Fibroblast of lung (primary cell): ENCODE results near the gene SIGLEC9. TPM values are rescaled to one million over a fixed set of nuclear protein-coding genes. Genes with fewer than 3 reads are reported as not detected.

Source experiments
- DNase-seq, 2 donors: peaks; one replicate each; pipeline versions ENCODE4 v3.0.0 to v3.0.0-alpha.2; 2010; ENCODE audit warnings: low read depth in 2 of 2
- H2AFZ ChIP-seq: 2 replicates; pipeline ENCODE4 v1.5.1; 2012; ENCODE audit warnings: low read length, control low read depth, inconsistent platforms
- H3K27ac ChIP-seq: 2 replicates; pipeline ENCODE4 v1.5.1; 2011; ENCODE audit warnings: low read length, control low read depth; ENCODE audit not compliant: insufficient read depth
- H3K27me3 ChIP-seq: 2 replicates; pipeline ENCODE4 v1.5.1; 2011; ENCODE audit warnings: mild to moderate bottlenecking, low read length; ENCODE audit not compliant: control insufficient read depth, insufficient read depth
- H3K36me3 ChIP-seq: 2 replicates; pipeline ENCODE4 v1.5.1; 2011; ENCODE audit warnings: low read length; ENCODE audit not compliant: control insufficient read depth, insufficient read depth
- H3K4me1 ChIP-seq: 2 replicates; pipeline ENCODE4 v1.5.1; 2011; ENCODE audit warnings: low read length; ENCODE audit not compliant: control insufficient read depth, insufficient read depth; ENCODE audit errors: extremely low read depth
- H3K4me2 ChIP-seq: 2 replicates; pipeline ENCODE4 v1.5.1; 2011; ENCODE audit warnings: low read length, control low read depth; ENCODE audit not compliant: insufficient read depth; ENCODE audit errors: extremely low read depth
- H3K4me3 ChIP-seq, 4 experiments: fragments of 200-600 bp in 1 of 4; sonication (generic) in 1 of 4; replicated peaks in 1 of 4; 2 replicates each; pipeline ENCODE4 v1.5.1; 2011 to 2016; ENCODE audit warnings: low read length in 4 of 4, low read depth in 3 of 4, mild to moderate bottlenecking in 3 of 4, control low read depth in 2 of 4, inconsistent platforms in 1 of 4, mixed read lengths in 1 of 4; ENCODE audit not compliant: insufficient read depth in 1 of 4; ENCODE audit errors: control extremely low read depth in 1 of 4
- H3K79me2 ChIP-seq: 2 replicates; pipeline ENCODE4 v1.5.1; 2012; ENCODE audit warnings: mild to moderate bottlenecking, low read length, inconsistent platforms; ENCODE audit not compliant: control insufficient read depth, insufficient read depth
- H3K9ac ChIP-seq: 2 replicates; pipeline ENCODE4 v1.5.1; 2011; ENCODE audit warnings: mild to moderate bottlenecking, low read length, control low read depth; ENCODE audit not compliant: insufficient read depth
- H3K9me3 ChIP-seq: 2 replicates; pipeline ENCODE4 v1.5.1; 2012; ENCODE audit warnings: low read depth, low read length; ENCODE audit not compliant: control insufficient read depth, insufficient read depth
- H4K20me1 ChIP-seq: 2 replicates; pipeline ENCODE4 v1.5.1; 2011; ENCODE audit warnings: low read length; ENCODE audit not compliant: control insufficient read depth, insufficient read depth; ENCODE audit errors: extremely low read depth
- EZH2 ChIP-seq: IDR thresholded peaks from 2 replicates; pipeline ENCODE4 v1.5.1; 2012; ENCODE audit warnings: low read length, control low read depth, mild to moderate bottlenecking; ENCODE audit errors: missing control alignments
- polyA plus RNA-seq, 2 donors: library from polyadenylated mRNA; depleted of rRNA in 1 of 2; stranded (reverse) in 1 of 2; unstranded in 1 of 2; fragments of >200 nt; gene quantifications; 2 replicates each; pipeline ENCODE4 v1.2.1, GENCODE V29; 2011 to 2012; ENCODE audit warnings: missing spikeins in 1 of 2
- total RNA-seq: library from RNA; depleted of rRNA; stranded (reverse); fragments of >200 nt; gene quantifications from 2 replicates; pipeline ENCODE4 v1.2.1, GENCODE V29; 2014
- TF ChIP-seq, protein P1 (sequence below), 2 donors: IDR thresholded peaks in 1 of 2; conservative IDR thresholded peaks in 1 of 2; 1 replicate in 1 of 2; 2 replicates in 1 of 2; pipeline ENCODE4 v1.5.1; 2011 to 2012; ENCODE audit warnings: low read length in 2 of 2, control low read depth in 1 of 2, inconsistent platforms in 1 of 2, low read depth in 1 of 2, mild to moderate bottlenecking in 1 of 2

Gene SIGLEC9
- total and polyA plus RNA-seq, 2 donors (not counting 1 experiment from before 2014, with no cell fraction given) = not detected

DNA sequence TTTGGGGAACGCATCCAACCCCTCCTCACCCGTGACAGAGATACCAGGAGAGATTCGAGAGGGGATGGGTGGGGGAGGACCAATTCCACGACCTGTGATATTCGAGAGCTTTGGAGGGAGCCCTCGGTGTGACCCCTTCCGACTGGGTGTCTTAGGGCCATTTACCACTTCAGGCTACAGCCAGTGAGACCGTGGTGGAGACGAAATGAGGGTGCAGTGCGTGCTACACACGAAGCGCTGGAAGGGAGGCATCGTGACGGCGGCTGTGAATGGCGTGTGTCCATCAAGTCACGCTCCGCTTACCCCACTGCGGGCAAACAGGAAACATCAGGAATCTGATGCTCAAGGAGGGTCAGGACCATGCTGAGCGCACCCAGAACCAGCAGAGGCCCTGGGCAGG lies 26.9 kb upstream of the SIGLEC9 start:
- H2AFZ ChIP-seq = no peak overlapping the region
- DNase-seq = no peak
- TF ChIP-seq, protein P1, sequence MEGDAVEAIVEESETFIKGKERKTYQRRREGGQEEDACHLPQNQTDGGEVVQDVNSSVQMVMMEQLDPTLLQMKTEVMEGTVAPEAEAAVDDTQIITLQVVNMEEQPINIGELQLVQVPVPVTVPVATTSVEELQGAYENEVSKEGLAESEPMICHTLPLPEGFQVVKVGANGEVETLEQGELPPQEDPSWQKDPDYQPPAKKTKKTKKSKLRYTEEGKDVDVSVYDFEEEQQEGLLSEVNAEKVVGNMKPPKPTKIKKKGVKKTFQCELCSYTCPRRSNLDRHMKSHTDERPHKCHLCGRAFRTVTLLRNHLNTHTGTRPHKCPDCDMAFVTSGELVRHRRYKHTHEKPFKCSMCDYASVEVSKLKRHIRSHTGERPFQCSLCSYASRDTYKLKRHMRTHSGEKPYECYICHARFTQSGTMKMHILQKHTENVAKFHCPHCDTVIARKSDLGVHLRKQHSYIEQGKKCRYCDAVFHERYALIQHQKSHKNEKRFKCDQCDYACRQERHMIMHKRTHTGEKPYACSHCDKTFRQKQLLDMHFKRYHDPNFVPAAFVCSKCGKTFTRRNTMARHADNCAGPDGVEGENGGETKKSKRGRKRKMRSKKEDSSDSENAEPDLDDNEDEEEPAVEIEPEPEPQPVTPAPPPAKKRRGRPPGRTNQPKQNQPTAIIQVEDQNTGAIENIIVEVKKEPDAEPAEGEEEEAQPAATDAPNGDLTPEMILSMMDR (conservative IDR thresholded peaks at IDR 0.05 in 1 of 2, IDR thresholded peaks at IDR 0.05 in 1 of 2; ENCODE audit: low read depth in 1 of 2, low read length in 2 of 2) = no peak
- TF ChIP-seq EZH2 = no peak
- H3K27ac ChIP-seq = no peak overlapping the region
- H4K20me1 ChIP-seq = no peaks in the 10 kb centered on the region
- no peaks in the 10 kb centered on the region for H3K27me3 ChIP-seq
- no peak overlapping the region for H3K4me3 ChIP-seq
- H3K9me3 ChIP-seq = no peaks in the 10 kb centered on the region
- H3K9ac ChIP-seq = no peak overlapping the region
- H3K4me1 ChIP-seq = no peaks in the 10 kb centered on the region
- H3K79me2 ChIP-seq = no peaks in the 10 kb centered on the region
- H3K4me2 ChIP-seq = no peak overlapping the region
- H3K36me3 ChIP-seq = peaks cover 4% of the 10 kb centered on the region

DNA sequence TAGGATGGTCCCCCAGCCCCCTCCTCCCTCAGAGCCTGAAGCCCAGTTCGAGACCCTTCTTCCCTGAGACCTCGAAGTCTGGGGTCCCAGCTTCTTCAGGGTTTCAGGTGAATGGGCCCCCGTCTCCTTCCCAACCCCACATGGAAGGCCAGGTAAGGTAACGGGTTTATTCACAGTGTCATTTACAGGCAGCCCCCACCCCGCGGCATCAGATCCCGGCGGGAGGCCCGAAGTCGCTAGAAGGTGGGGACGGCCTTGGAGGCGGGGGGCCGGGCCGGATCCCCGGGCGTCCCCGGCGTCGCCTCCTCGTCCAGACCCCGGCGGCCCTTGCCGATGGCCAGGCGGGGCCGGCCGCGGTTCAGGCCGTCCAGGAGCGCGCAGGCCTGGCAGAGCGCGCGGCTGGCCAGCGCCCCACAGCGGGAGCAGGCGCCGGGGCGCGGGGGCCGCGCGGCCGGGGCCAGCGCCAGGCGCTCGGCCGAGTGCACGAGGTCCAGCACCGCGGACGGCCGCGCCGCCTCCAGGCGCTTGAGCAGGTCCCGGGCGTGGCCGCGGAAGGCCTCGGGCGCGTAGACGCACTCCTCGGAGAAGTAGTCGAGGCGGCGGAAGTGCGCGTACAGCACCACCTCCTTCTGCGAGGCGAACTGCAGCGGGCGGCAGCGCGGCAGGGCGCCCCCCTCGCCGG lies 26.2 kb upstream of the SIGLEC9 start:
- Histone ChIP-seq H3K36me3 (peaks cover 4% of the 10 kb centered on the region), H3K79me2 (no peaks in the 10 kb centered on the region), H3K4me1 (no peaks in the 10 kb centered on the region), H3K27ac (no peak overlapping the region), H3K4me3 (no peak overlapping the region), H4K20me1 (no peaks in the 10 kb centered on the region), H3K9me3 (no peaks in the 10 kb centered on the region), H3K27me3 (no peaks in the 10 kb centered on the region), H3K4me2 (no peak overlapping the region), H3K9ac (no peak overlapping the region), H2AFZ (no peak overlapping the region)
- DNase-seq = peak; percentile 6 to 33
- TF ChIP-seq, protein P1 (conservative IDR thresholded peaks at IDR 0.05 in 1 of 2, IDR thresholded peaks at IDR 0.05 in 1 of 2; ENCODE audit: low read depth in 1 of 2, low read length in 2 of 2) = no peak
- TF ChIP-seq EZH2 = no peak

DNA sequence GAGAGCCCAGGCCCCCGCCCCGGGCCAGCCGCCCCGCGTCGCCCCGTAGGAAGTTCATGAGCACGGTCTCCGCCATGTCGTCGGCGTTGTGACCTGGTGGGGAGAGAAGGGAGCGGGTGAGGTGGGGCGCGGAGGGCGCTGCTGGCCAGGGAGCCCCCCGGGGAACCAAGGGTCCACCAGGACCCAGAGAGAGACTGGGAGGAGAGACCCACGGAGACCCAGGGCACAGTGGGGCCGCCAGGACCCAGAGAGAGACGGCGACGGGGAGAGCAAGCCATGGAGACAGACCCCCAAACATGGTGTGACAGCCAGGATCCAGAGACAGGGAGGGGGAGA lies 25.7 kb upstream of the SIGLEC9 start:
- TF ChIP-seq EZH2 = no peak
- TF ChIP-seq, protein P1 (conservative IDR thresholded peaks at IDR 0.05 in 1 of 2, IDR thresholded peaks at IDR 0.05 in 1 of 2; ENCODE audit: low read depth in 1 of 2, low read length in 2 of 2) = no peak
- no peak overlapping the region for H2AFZ ChIP-seq
- no peaks in the 10 kb centered on the region for H3K27me3 ChIP-seq
- H3K4me3 ChIP-seq = no peak overlapping the region
- H3K79me2 ChIP-seq = no peaks in the 10 kb centered on the region
- no peaks in the 10 kb centered on the region for H4K20me1 ChIP-seq
- H3K4me1 ChIP-seq = no peaks in the 10 kb centered on the region
- no peak overlapping the region for H3K9ac ChIP-seq
- H3K36me3 ChIP-seq = peaks cover 6% of the 10 kb centered on the region
- H3K27ac ChIP-seq = no peak overlapping the region
- H3K4me2 ChIP-seq = no peak overlapping the region
- H3K9me3 ChIP-seq = no peaks in the 10 kb centered on the region
- DNase-seq = no peak
